BLaER1 treated with 17β-estradiol and CSF1 and Interleukin-3, amounts not matched to agents 10 nM and 100 nM (cell line): ENCODE results near the gene NKD2.

Experiments
- H3K27ac ChIP-seq, 11 experiments: shearing (Covaris generic); formaldehyde crosslinking; 2 replicates each; pipeline ENCODE4 v1.8.1; 2022
- H3K27me3 ChIP-seq, 11 experiments: shearing (Covaris generic); formaldehyde crosslinking; 2 replicates each; pipeline ENCODE4 v1.8.1; 2022
- H3K36me3 ChIP-seq, 11 experiments: shearing (Covaris generic); formaldehyde crosslinking; 2 replicates each; pipeline ENCODE4 v1.8.1; 2022
- H3K4me1 ChIP-seq, 10 experiments: shearing (Covaris generic); formaldehyde crosslinking; 2 replicates each; pipeline ENCODE4 v1.8.1; 2022
- H3K4me2 ChIP-seq, 11 experiments: shearing (Covaris generic); formaldehyde crosslinking; 2 replicates each; pipeline ENCODE4 v1.8.1; 2022
- H3K4me3 ChIP-seq, 10 experiments: shearing (Covaris generic); formaldehyde crosslinking; 2 replicates each; pipeline ENCODE4 v1.8.1; 2022
- H3K9ac ChIP-seq, 11 experiments: shearing (Covaris generic); formaldehyde crosslinking; 2 replicates each; pipeline ENCODE4 v1.8.1; 2022
- H3K9me3 ChIP-seq, 11 experiments: shearing (Covaris generic); formaldehyde crosslinking; replicated peaks in 1 of 11; 2 replicates each; pipeline ENCODE4 v1.8.1; 2022
- H4K20me1 ChIP-seq, 11 experiments: shearing (Covaris generic); formaldehyde crosslinking; 2 replicates each; pipeline ENCODE4 v1.8.1; 2022
- Cebpa-rat ChIP-seq, 11 experiments: shearing (Covaris generic); IDR thresholded peaks; 2 replicates each; pipeline ENCODE4 v1.8.1; 2022

Gene NKD2

DNA sequence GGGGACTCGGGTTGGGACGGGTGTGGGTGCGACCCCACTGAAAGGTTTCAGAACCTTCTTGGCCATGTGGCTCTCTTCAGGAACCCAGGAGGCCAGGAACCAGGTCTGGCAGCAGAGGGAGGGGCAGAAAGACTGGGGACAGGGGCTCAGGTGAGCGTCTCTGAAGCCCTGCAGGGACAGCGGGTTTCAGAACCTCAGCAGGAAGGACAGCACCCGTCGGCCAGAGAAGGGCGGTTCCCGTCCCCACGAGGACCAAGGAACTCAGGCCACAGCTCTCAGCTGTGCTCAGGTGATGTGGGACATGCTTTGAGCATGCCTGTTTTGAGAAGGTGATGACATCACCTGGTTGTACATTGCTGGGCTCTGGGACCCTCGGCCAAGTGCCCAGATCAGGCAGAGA, 77.5 kb downstream of the NKD2 start:
- H3K4me1 ChIP-seq, result peaks cover 0 to 11% (median 3%) of the 10 kb centered on the region in 10 experiments; a peak in 5 of 20 replicates
- H3K27ac ChIP-seq, result no peak overlapping the region
- no peak overlapping the region for H3K9ac ChIP-seq
- H4K20me1 ChIP-seq, result peaks cover 0 to 36% (median 0%) of the 10 kb centered on the region in 11 experiments; a peak in 5 of 22 replicates
- no peak overlapping the region for H3K4me2 ChIP-seq
- no peak for TF ChIP-seq Cebpa-rat (IDR thresholded peaks at IDR 0.05)
- no peak overlapping the region for H3K4me3 ChIP-seq
- no peaks in the 10 kb centered on the region; a peak in 1 of 22 replicates for H3K9me3 ChIP-seq
- H3K36me3 ChIP-seq, result peaks cover 0 to 86% (median 43%) of the 10 kb centered on the region in 11 experiments; a peak in 10 of 22 replicates
- no peaks in the 10 kb centered on the region for H3K27me3 ChIP-seq

DNA sequence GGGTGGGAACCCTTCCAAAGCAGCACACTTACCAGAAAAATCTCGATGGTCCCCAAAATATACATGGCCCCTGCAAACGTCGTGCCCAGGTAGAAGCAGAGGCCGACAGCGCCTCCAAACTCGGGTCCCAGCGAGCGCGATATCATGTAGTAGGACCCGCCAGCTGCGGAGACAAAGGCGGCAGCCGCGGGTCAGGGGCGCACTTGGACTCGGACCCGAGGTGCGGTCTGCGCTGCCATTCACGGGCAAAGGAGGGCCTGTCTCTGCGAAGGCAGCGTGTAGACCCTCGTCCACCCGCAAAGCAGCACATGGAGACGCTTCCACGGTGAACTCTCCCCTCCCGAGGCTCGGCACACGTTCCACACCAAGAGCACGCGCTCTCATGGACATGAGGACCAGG, 78.3 kb downstream of the NKD2 start:
- no peak overlapping the region for H3K27ac ChIP-seq
- peaks cover 0 to 38% (median 0%) of the 10 kb centered on the region in 11 experiments; a peak in 5 of 22 replicates for H4K20me1 ChIP-seq
- peaks cover 0 to 11% (median 3%) of the 10 kb centered on the region in 10 experiments; a peak in 5 of 20 replicates for H3K4me1 ChIP-seq
- H3K36me3 ChIP-seq, result peaks cover 0 to 87% (median 45%) of the 10 kb centered on the region in 11 experiments; a peak in 10 of 22 replicates
- no peaks in the 10 kb centered on the region; a peak in 1 of 22 replicates for H3K9me3 ChIP-seq
- no peak overlapping the region for H3K9ac ChIP-seq
- no peak for TF ChIP-seq Cebpa-rat (IDR thresholded peaks at IDR 0.05)
- H3K4me3 ChIP-seq, result no peak overlapping the region
- H3K4me2 ChIP-seq, result no peak overlapping the region
- H3K27me3 ChIP-seq, result no peaks in the 10 kb centered on the region

DNA sequence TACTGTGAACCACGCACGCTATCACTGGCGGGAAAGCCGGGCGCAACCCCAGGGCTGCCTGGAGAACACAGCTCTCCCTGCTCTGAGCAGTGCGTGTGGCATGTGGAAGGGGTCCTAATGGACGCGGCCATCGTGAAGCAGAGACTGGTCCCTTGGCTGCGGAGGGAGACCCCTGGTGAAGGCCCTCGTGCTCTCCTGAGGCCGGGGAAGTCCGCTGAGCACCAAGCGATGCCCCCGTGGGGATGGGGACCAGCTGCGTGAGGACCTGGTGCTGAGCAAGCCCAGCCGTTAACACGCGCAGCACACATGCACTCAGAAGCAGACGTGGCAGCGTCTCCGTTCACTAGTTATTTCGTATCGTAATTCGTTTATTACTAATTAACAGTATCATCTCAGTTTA, 78.8 kb downstream of the NKD2 start:
- no peak for TF ChIP-seq Cebpa-rat (IDR thresholded peaks at IDR 0.05)
- no peak overlapping the region for H3K4me3 ChIP-seq
- peaks cover 0 to 40% (median 0%) of the 10 kb centered on the region in 11 experiments; a peak in 5 of 22 replicates for H4K20me1 ChIP-seq
- H3K27ac ChIP-seq, result no peak overlapping the region
- no peaks in the 10 kb centered on the region for H3K27me3 ChIP-seq
- no peak overlapping the region for H3K9ac ChIP-seq
- no peak overlapping the region for H3K4me2 ChIP-seq
- no peaks in the 10 kb centered on the region; a peak in 1 of 22 replicates for H3K9me3 ChIP-seq
- H3K4me1 ChIP-seq, result peaks cover 0 to 11% (median 3%) of the 10 kb centered on the region in 10 experiments; a peak in 5 of 20 replicates
- peaks cover 0 to 93% (median 51%) of the 10 kb centered on the region in 11 experiments; a peak in 10 of 22 replicates for H3K36me3 ChIP-seq

DNA sequence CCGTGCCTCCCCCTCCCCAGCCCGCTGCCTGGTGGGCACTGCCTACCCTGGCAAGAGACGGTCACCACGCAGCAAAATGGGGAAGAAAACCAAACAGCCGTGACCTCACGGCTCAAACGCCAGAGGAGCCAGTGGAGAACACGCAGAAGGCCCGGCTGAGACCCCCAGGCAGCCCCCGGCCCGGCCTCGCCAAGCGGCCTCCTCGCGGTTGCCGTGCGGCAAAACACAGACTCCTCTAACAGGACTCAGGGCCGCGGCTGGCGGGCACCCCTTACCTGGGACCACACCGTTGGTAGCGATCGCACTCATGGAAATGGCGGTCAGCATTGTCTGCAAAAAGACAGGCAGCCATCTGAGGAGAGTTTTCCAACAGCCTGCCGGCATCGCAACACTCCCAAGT, 79.4 kb downstream of the NKD2 start:
- Histone ChIP-seq H3K36me3 (peaks cover 0 to 94% (median 57%) of the 10 kb centered on the region in 11 experiments; a peak in 10 of 22 replicates), H4K20me1 (peaks cover 0 to 40% (median 2%) of the 10 kb centered on the region in 11 experiments; a peak in 6 of 22 replicates), H3K9ac (no peak overlapping the region), H3K27me3 (no peaks in the 10 kb centered on the region), H3K9me3 (no peaks in the 10 kb centered on the region; a peak in 1 of 22 replicates), H3K4me2 (no peak overlapping the region), H3K27ac (no peak overlapping the region), H3K4me1 (peaks cover 3 to 17% (median 7%) of the 10 kb centered on the region in 10 experiments; a peak in 16 of 20 replicates), H3K4me3 (no peak overlapping the region)
- TF ChIP-seq Cebpa-rat (IDR thresholded peaks at IDR 0.05), result no peak
